Thyroid gland (tissue), 4 donors: Measurements from ENCODE around the gene PTPN3. TPM values are rescaled to one million over a fixed set of nuclear protein-coding genes. Genes with fewer than 3 reads are reported as not detected.

ENCODE experiments used
- DNase-seq, 2 donors: peaks; one replicate each; pipeline ENCODE4 v3.0.0-alpha.2; 2019
- H3K27ac ChIP-seq, 3 donors: fragments of 200-600 bp; sonication (generic); 1 replicate in 2 of 3; 2 replicates in 1 of 3; pipeline ENCODE4 v1.5.1; 2016 to 2019; ENCODE audit warnings: mild to moderate bottlenecking in 1 of 3, moderate library complexity in 1 of 3
- H3K27me3 ChIP-seq: fragments of 200-600 bp; sonication (generic); one replicate; pipeline ENCODE4 v1.5.1; 2019
- H3K36me3 ChIP-seq, 2 donors: fragments of 200-600 bp; sonication (generic); one replicate each; pipeline ENCODE4 v1.5.1; 2016 to 2019
- H3K4me1 ChIP-seq, 2 donors: fragments of 200-600 bp; sonication (generic); one replicate each; pipeline ENCODE4 v1.5.1; 2017 to 2019
- H3K4me3 ChIP-seq, 3 donors: fragments of 200-600 bp; sonication (generic); replicated peaks in 1 of 3; 1 replicate in 2 of 3; 2 replicates in 1 of 3; pipeline ENCODE4 v1.5.1; 2016; ENCODE audit warnings: mild to moderate bottlenecking in 1 of 3
- H3K9me3 ChIP-seq: fragments of 200-600 bp; sonication (generic); one replicate; pipeline ENCODE4 v1.5.1; 2017
- CTCF ChIP-seq, 6 experiments: fragments of 200-600 bp in 3 of 6; fragments of 450-650 bp in 3 of 6; sonication (generic) in 3 of 6; IDR thresholded peaks; one replicate each; pipeline ENCODE4 v1.5.1; 2016 to 2019; ENCODE audit warnings: antibody characterized with exemption in 6 of 6, mild to moderate bottlenecking in 2 of 6, inconsistent platforms in 1 of 6, moderate library complexity in 1 of 6
- POLR2A ChIP-seq, 2 donors: fragments of 450-650 bp; IDR thresholded peaks; one replicate each; pipeline ENCODE4 v1.6.1; 2017; ENCODE audit warnings: antibody characterized with exemption in 2 of 2, mild to moderate bottlenecking in 2 of 2, moderate library complexity in 1 of 2
- WGBS, 2 donors: methylation state at CpG; one replicate each; pipeline ENCODE4 v1.1.5; 2017; 5-methylcytosine and 5-hydroxymethylcytosine counted together
- intact Hi-C: fragments of 100-400 bp; cut with DNase I; formaldehyde crosslinking; loops from one replicate; pipeline ENCODE4 v1.15.1; 2023
- total RNA-seq, 4 donors: library from RNA; depleted of rRNA; stranded (reverse); fragments of >200 nt; gene quantifications; one replicate each; pipeline ENCODE4 v1.2.3, GENCODE V29; 2016

The PTPN3 gene
- total RNA-seq, 4 donors from 2014 or later: 18.6 to 22.0 (median 21.3) TPM

GRCh38 chr9:109442716-109443115, 55.4 kb downstream of the PTPN3 start:
- Histone ChIP-seq H3K4me3 (no peak overlapping the region), H3K9me3 (no peaks in the 10 kb centered on the region), H3K4me1 (peaks cover 13 to 14% of the 10 kb centered on the region in 2 donors), H3K27me3 (no peaks in the 10 kb centered on the region), H3K36me3 (no peaks in the 10 kb centered on the region), H3K27ac (no peak overlapping the region)
- no peak for TF ChIP-seq CTCF (IDR thresholded peaks at IDR 0.05)
- TF ChIP-seq POLR2A (IDR thresholded peaks at IDR 0.05): no peak
- no peak for DNase-seq
- 80 to 90% methylated on average over 2 of the region's 2 CpGs for WGBS, 2 donors
- intact Hi-C loops: no loop called here

- no peak for DNase-seq
- Histone ChIP-seq H3K4me3 (no peak overlapping the region), H3K27ac (no peak overlapping the region), H3K27me3 (no peaks in the 10 kb centered on the region), H3K4me1 (peaks cover 13 to 14% of the 10 kb centered on the region in 2 donors), H3K9me3 (no peaks in the 10 kb centered on the region), H3K36me3 (no peaks in the 10 kb centered on the region)
- no peak for TF ChIP-seq POLR2A (IDR thresholded peaks at IDR 0.05)
- no peak for TF ChIP-seq CTCF (IDR thresholded peaks at IDR 0.05)
- WGBS, 2 donors: 50 to 70% methylated on average over 3 of the region's 3 CpGs
- intact Hi-C loops: loop anchor here (2.0 kb wide), 1 partner anchor 80 kb away; no protein-coding TSS in a partner anchor
Observed at GRCh38 chr9:109441296-109441695, 56.8 kb downstream of the PTPN3 start.

GRCh38 chr9:109440797-109441287, 57.3 kb downstream of the PTPN3 start:
- intact Hi-C loops: loop anchor here (2.0 kb wide), 1 partner anchor 80 kb away; no protein-coding TSS in a partner anchor
- DNase-seq: peak; percentile 34 to 51

GRCh38 chr9:109440117-109440515, 58.0 kb downstream of the PTPN3 start:
- H3K36me3 ChIP-seq: peaks cover 0 to 5% of the 10 kb centered on the region in 2 donors
- H3K4me1 ChIP-seq: peaks cover 4 to 5% of the 10 kb centered on the region in 2 donors
- no peak for DNase-seq
- no peak overlapping the region for H3K27ac ChIP-seq
- no peak for TF ChIP-seq POLR2A (IDR thresholded peaks at IDR 0.05)
- no peak for TF ChIP-seq CTCF (IDR thresholded peaks at IDR 0.05)
- intact Hi-C loops: loop anchor here (2.0 kb wide), 1 partner anchor 81 kb away; no protein-coding TSS in a partner anchor
- no peaks in the 10 kb centered on the region for H3K27me3 ChIP-seq
- 79 to 83% methylated on average over 3 of the region's 3 CpGs for WGBS, 2 donors
- H3K9me3 ChIP-seq: no peaks in the 10 kb centered on the region
- H3K4me3 ChIP-seq: no peak overlapping the region

More at GRCh38 chr9:109440797-109441287, 57.3 kb downstream of the PTPN3 start:
- peaks cover 11 to 12% of the 10 kb centered on the region in 2 donors for H3K4me1 ChIP-seq
- H3K4me3 ChIP-seq: no peak overlapping the region
- H3K36me3 ChIP-seq: no peaks in the 10 kb centered on the region
- H3K27ac ChIP-seq: no peak overlapping the region
- peak; percentile 39 to 81 (median 74) for TF ChIP-seq CTCF (IDR thresholded peaks at IDR 0.05)
- no peak for TF ChIP-seq POLR2A (IDR thresholded peaks at IDR 0.05)
- 5 to 15% methylated on average over 4 of the region's 4 CpGs for WGBS, 2 donors
- H3K27me3 ChIP-seq: no peaks in the 10 kb centered on the region
- H3K9me3 ChIP-seq: no peaks in the 10 kb centered on the region

- TF ChIP-seq CTCF (IDR thresholded peaks at IDR 0.05) (no peak), POLR2A (IDR thresholded peaks at IDR 0.05) (no peak)
- intact Hi-C loops: loop anchor here (2.0 kb wide), 1 partner anchor 81 kb away; no protein-coding TSS in a partner anchor
- Histone ChIP-seq H3K36me3 (peaks cover 0 to 8% of the 10 kb centered on the region in 2 donors), H3K27me3 (no peaks in the 10 kb centered on the region), H3K9me3 (no peaks in the 10 kb centered on the region), H3K27ac (no peak overlapping the region), H3K4me3 (no peak overlapping the region), H3K4me1 (peaks cover under 1% of the 10 kb centered on the region in 2 donors)
- no peak for DNase-seq
- WGBS, 2 donors: 89 to 91% methylated on average over 8 of the region's 8 CpGs
Observed at GRCh38 chr9:109439378-109440116, 58.6 kb downstream of the PTPN3 start.
